Hematopoietic multipotent progenitor cell treated with erythropoietin and hydrocortisone succinate and interleukin-3 and kit ligand, for 15 days (in vitro differentiated cells): ENCODE data around the gene MYCBP2.

Experiments used
- DNase-seq: peaks from one replicate; pipeline ENCODE4 v3.0.0-alpha.2; 2015; ENCODE audit warnings: low spot score

Gene MYCBP2

DNA sequence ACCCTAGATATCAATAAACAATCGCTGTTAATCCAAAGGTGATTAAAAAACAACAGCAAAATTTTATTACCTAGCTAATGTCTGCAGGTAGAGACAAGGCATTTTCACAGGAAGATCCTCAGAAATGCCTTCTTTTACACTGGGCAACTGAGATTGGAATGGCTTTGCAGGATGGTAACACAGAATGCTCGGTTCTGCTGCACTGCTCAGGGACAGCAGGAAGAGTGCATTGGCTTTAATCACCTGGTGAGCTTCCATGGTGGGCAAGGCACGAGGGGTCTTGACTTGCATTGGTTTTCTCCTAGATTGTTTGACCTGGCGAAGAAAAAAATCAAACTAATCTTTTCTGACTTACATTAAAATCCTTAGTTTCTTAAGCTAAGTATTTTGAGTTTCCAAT, 231.6 kb downstream of the MYCBP2 start:
- DNase-seq, result no peak

- no peak for DNase-seq
Measured at GRCh38 chr13:77094773-77095172, 232.1 kb downstream of the MYCBP2 start.

DNA sequence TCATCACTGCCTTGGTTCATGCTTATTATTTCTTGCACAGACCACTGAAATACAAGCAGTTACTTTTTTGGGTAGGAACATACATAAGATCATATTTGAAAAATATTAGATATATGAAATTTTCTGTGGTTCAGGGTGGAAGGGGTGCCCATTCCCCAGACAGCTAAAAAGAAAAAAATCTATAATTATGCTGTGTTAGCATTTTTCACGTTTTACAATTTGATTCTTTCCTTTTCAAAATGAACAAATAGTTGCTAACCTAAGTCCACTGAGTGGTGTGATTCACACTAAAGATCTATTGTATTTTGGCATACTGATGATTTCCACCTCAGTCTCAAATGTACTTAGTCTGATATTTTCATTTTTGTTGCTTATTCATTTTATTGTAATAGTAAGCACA, 233.2 kb downstream of the MYCBP2 start:
- DNase-seq, result no peak

DNA sequence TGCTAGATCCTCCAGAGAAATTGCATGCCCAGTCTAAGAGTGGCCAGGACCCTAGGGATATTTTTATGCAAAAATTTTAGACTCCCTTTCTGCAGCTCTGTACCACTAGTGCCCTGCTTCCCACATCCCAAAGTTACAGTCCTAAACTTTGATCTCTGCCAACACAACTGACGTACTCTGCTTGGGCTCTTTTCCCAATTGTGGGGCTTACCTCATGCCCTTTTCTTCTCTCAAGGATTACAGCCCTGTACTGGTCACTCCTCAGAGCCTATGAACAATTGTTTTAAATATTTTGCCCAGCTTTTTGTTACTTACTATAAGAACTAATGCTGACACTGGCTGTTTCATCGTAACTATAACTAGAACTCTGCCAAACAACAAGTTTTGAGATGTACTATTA, 242.1 kb downstream of the MYCBP2 start:
- DNase-seq, result no peak

- no peak for DNase-seq
Measured at GRCh38 chr13:77079902-77080413, 246.9 kb downstream of the MYCBP2 start.

- no peak for DNase-seq
Measured at GRCh38 chr13:77067519-77067918, 259.4 kb downstream of the MYCBP2 start.

DNA sequence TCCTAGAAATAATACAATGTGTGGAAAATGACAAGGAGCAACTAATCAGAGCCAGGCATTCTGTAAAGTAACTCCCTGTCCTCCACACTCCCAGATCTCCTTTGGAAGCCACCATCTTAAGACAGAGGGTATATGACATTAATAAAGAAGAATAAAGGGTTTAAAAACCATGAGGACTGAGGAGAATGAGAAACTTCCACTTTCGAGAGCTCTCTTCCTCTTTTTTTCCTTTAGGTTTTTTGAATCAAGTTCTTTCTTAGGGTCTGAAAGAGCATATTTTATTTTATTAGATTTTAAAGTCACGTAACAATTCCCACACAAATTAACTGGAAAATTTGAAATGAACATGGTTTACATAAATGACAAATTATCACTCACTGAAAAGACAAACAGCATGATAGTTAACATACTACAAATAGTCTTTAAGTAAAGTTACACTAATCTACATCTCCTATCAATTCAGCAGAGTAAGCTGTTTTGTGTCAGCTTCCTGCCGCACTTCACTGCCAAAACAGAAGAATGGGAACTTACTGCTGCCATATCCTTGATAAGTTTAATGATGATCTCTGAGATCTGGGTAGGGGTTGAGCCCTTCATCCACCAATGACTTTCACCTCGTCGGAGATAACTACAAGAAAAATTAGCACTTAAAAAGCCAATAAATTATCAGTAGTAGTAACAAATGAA, 261.3 kb downstream of the MYCBP2 start:
- no peak for DNase-seq

DNA sequence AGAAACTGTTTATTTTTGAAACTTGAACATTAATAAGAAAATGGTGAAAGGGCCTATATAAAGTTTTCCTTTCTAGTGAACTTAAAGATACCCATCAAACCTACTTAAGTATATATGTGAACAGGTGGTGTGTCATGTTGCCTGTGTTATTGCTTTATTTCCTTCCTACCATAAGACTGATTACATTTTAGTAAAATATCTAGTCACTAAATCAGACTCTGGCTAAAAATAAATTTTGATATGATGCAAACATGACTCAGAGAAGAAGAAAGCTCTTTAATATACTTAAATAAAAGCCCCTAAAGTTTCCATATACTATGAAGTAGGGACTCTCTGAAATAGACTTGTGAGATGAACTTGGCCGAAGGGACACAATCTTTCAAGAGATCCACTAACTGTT, 264.8 kb downstream of the MYCBP2 start:
- no peak for DNase-seq

DNA sequence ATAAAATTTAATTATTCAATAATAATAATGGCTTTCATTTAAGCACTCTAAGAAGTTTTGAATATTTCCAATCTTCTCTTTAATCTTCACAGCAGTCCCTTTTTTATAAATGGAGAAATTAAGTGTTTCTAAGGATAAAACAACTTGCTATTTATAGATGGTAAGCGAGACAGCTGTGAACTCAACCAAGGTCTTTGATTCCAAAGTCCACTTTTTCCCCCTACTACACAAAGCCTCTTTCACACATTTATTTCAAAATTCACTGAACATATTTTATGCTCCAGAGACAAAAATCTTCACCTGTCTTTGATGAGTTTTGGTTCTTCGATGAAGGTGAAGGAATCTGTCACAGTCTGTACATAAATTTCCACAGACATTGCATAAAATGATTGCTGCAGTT, 265.5 kb downstream of the MYCBP2 start:
- no peak for DNase-seq

DNA sequence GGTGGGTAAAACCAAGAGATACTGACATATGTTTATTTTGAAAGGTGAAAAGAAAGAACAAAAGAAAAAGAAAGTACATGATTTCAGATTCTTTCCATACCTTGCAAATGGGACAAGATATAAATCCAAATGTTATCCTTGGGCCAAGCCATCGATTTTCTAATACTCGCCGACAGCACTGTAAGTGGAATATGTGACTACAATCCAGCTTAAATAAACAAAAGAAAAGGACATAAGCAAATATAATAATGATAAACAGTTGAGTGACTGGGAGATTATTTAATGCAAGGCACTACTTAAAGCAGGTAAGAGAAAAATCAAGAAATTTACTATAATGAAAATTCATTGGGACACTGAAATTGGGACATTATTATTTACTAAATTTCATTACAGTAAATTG, 270.0 kb downstream of the MYCBP2 start:
- DNase-seq, result no peak

DNA sequence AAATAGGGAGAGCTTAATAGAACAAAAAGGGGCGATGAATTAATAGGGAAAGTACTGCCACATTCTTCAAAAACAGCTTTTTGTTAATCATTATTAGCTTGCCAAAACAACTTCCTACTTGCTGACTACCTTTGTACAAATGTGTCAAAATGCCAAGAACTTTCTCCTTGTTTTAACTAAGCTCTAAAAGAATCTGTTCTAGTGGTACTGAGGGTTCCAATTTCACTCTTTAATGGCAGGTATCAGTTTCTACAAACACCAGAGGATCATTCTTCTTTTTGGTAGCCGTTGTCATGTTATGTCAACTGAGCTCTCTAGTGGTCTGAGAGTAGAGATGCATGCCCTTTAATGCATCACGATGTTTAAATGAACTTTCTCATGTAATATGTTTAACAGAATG, 270.5 kb downstream of the MYCBP2 start:
- no peak for DNase-seq

DNA sequence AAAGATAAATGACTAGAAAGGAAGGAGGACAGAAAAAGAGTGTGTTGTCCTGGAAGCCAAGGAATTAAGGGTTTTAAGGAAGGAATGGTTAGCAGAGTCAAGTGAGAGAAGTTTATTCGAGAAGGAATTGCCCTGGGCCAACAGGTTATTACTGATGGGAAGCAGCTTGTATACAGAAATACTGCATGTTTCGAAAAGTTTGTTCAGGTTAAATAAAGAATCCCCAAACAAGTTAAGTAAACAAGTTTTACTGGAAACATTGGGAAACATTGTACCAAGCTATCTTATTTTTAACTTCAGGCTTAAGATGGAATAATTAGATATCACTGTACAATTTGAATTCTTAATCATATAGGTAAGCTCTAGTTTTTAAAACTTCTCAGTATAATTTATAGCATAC, 271.7 kb downstream of the MYCBP2 start:
- no peak for DNase-seq

GRCh38 chr13:77053192-77053591, 273.7 kb downstream of the MYCBP2 start:
- no peak for DNase-seq

DNA sequence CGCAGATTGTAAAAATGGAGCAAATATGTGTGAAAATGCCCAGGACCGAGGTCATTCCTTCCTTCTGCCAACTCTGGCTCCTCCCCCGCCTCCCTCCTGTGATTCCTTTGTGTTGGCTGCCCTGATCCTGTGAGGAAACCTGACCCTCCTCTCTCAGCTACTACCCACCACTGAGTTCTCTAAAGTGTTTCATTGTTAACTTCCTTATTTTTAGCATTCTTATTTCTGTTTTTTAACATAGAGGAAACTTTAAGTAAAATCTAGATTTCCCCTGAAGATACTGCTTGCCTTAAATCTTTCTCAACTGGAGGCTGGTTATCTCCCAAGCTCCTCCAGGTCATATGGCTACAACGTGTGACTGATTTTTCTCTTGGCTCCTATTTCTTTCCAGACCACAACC, 278.2 kb downstream of the MYCBP2 start:
- no peak for DNase-seq

GRCh38 chr13:77047649-77048343, 279.1 kb downstream of the MYCBP2 start:
- DNase-seq, result no peak

- no peak for DNase-seq
Measured at GRCh38 chr13:77042566-77043177, 284.2 kb downstream of the MYCBP2 start.

DNA sequence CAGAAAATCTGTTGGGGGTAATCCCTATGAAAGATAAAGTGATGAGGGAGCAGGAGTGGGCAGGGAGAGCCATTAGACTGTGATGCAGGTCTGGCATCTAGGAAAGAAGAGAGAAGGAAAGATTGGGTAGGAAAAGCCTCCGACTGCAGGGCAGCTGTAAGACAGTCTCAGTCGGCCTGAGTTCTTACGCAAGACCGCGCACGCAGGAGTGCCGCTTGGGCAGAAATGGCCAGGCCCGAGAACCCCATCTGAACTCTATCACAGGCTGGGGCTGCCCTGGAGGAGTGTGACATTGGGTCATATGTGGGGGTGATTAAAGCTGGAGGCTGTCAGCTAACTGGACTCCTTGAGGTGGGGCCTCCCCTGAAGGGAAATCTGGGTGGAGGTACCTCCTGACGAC, 286.1 kb downstream of the MYCBP2 start:
- no peak for DNase-seq

- no peak for DNase-seq
Measured at GRCh38 chr13:77040076-77040475, 286.8 kb downstream of the MYCBP2 start.

GRCh38 chr13:77038907-77039480, 287.9 kb downstream of the MYCBP2 start:
- no peak for DNase-seq

DNA sequence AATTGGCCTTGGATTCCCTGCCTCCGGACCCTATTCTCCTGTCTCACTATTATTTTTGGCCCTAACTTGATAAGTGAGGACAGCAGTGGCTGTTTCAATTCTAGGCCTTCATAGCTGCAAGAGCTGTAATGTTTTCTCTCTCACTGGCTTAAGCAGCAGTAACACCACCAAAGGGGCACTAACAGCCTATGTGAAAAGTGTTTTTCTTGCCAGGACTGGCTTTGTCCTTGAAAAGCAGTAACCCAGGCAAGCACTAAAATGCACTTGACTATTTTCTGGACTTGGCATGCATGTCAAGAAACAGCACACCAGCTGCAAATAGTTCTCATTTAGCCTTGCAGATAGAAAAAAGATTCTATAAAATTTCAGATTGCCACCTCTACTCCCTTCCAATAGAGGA, 290.6 kb downstream of the MYCBP2 start:
- DNase-seq, result no peak

GRCh38 chr13:77034881-77035280, 292.0 kb downstream of the MYCBP2 start:
- DNase-seq, result no peak

GRCh38 chr13:77033717-77034302, 293.1 kb downstream of the MYCBP2 start:
- DNase-seq, result no peak
